Measurements from ENCODE around the gene CENPB.

CENPB gene

GRCh38 chr20:3764659-3765058 lies 21.9 kb downstream of the CENPB start:
- DNase-seq, result no peak

- DNase-seq, result no peak
Observed at GRCh38 chr20:3763671-3764601, 22.6 kb downstream of the CENPB start.

- DNase-seq, result no peak
Observed at GRCh38 chr20:3760655-3761348, 25.7 kb downstream of the CENPB start.

- DNase-seq, result no peak
Observed at GRCh38 chr20:3759884-3760283, 26.7 kb downstream of the CENPB start.

- no peak for DNase-seq
Observed at GRCh38 chr20:3759316-3759823, 27.2 kb downstream of the CENPB start.

- DNase-seq, result no peak
Observed at GRCh38 chr20:3758566-3758965, 28.0 kb downstream of the CENPB start.

- DNase-seq, result no peak
Observed at GRCh38 chr20:3757268-3757667, 29.3 kb downstream of the CENPB start.

- DNase-seq, result no peak
Observed at GRCh38 chr20:3755814-3756480, 30.6 kb downstream of the CENPB start.

- no peak for DNase-seq
Observed at GRCh38 chr20:3755269-3755668, 31.3 kb downstream of the CENPB start.

GRCh38 chr20:3754276-3754630 lies 32.3 kb downstream of the CENPB start:
- no peak for DNase-seq

GRCh38 chr20:3753501-3754275 lies 32.9 kb downstream of the CENPB start:
- DNase-seq, result no peak

GRCh38 chr20:3753098-3753497 lies 33.4 kb downstream of the CENPB start:
- DNase-seq, result peak; percentile 41

- DNase-seq, result no peak
Observed at GRCh38 chr20:3752386-3752759, 34.2 kb downstream of the CENPB start.

GRCh38 chr20:3751675-3752385 lies 34.7 kb downstream of the CENPB start:
- peak; percentile 75 for DNase-seq

GRCh38 chr20:3751305-3751674 lies 35.2 kb downstream of the CENPB start:
- no peak for DNase-seq

GRCh38 chr20:3749689-3750531 lies 36.6 kb downstream of the CENPB start:
- DNase-seq, result peak; percentile 77

- DNase-seq, result no peak
Observed at GRCh38 chr20:3749087-3749688, 37.4 kb downstream of the CENPB start.

GRCh38 chr20:3748073-3748472 lies 38.5 kb downstream of the CENPB start:
- DNase-seq, result no peak

GRCh38 chr20:3747471-3747870 lies 39.1 kb downstream of the CENPB start:
- no peak for DNase-seq

GRCh38 chr20:3745686-3746173 lies 40.8 kb downstream of the CENPB start:
- DNase-seq, result no peak
